H9 (cell line): Measurements from ENCODE around the gene CCNT2. TPM values are rescaled to one million over a fixed set of nuclear protein-coding genes. Genes with fewer than 3 reads are reported as not detected.

Source experiments
- DNase-seq: peaks from one replicate; pipeline ENCODE4 v3.0.0-alpha.2; 2017
- H2AFZ ChIP-seq: one replicate; pipeline ENCODE4 v1.6.1; 2013; ENCODE audit warnings: mild to moderate bottlenecking, low read length, control low read depth, moderate library complexity
- H2AK5ac ChIP-seq: 2 replicates; pipeline ENCODE4 v1.6.1; 2013; ENCODE audit warnings: low read length, control low read depth, mixed read lengths; ENCODE audit not compliant: insufficient read length
- H2BK120ac ChIP-seq: one replicate; pipeline ENCODE4 v1.6.1; 2013; ENCODE audit warnings: low read depth, mild to moderate bottlenecking, low read length, control low read depth, inconsistent platforms; ENCODE audit not compliant: poor library complexity, severe bottlenecking
- H2BK12ac ChIP-seq: 2 replicates; pipeline ENCODE4 v1.6.1; 2013; ENCODE audit warnings: low read length, control low read depth, mixed read lengths, low read depth; ENCODE audit not compliant: insufficient read length
- H2BK15ac ChIP-seq: 2 replicates; pipeline ENCODE4 v1.6.1; 2013; ENCODE audit warnings: low read depth, low read length, control low read depth
- H2BK20ac ChIP-seq: one replicate; pipeline ENCODE4 v1.6.1; 2013; ENCODE audit warnings: low read depth, mild to moderate bottlenecking, low read length, control low read depth, inconsistent platforms; ENCODE audit not compliant: poor library complexity, severe bottlenecking
- H2BK5ac ChIP-seq: 2 replicates; pipeline ENCODE4 v1.6.1; 2013; ENCODE audit warnings: low read length, control low read depth, mixed read lengths; ENCODE audit not compliant: insufficient read length
- H3K14ac ChIP-seq: 2 replicates; pipeline ENCODE4 v1.6.1; 2013; ENCODE audit warnings: low read length, control low read depth; ENCODE audit not compliant: insufficient read depth
- H3K18ac ChIP-seq: 2 replicates; pipeline ENCODE4 v1.6.1; 2013; ENCODE audit warnings: low read depth, mild to moderate bottlenecking, mixed read lengths, low read length, control low read depth; ENCODE audit not compliant: insufficient read length
- H3K23ac ChIP-seq: 2 replicates; pipeline ENCODE4 v1.6.1; 2013; ENCODE audit warnings: low read length, control low read depth, mixed read lengths, low read depth; ENCODE audit not compliant: insufficient read length
- H3K23me2 ChIP-seq: 2 replicates; pipeline ENCODE4 v1.6.1; 2013; ENCODE audit warnings: low read depth, mild to moderate bottlenecking, mixed read lengths, low read length, control low read depth; ENCODE audit not compliant: insufficient read length, poor library complexity, severe bottlenecking
- H3K27ac ChIP-seq: 2 replicates; pipeline ENCODE4 v1.5.1; 2013; ENCODE audit warnings: low read length, control low read depth, mixed read lengths, low read depth; ENCODE audit not compliant: insufficient read length
- H3K27me3 ChIP-seq: 2 replicates; pipeline ENCODE4 v1.6.1; 2013; ENCODE audit warnings: low read length, control low read depth, inconsistent platforms; ENCODE audit not compliant: insufficient read depth
- H3K4ac ChIP-seq: 2 replicates; pipeline ENCODE4 v1.6.1; 2013; ENCODE audit warnings: low read depth, mild to moderate bottlenecking, control low read depth, inconsistent platforms, low read length, moderate library complexity
- H3K4me1 ChIP-seq: 2 replicates; pipeline ENCODE4 v1.6.1; 2013; ENCODE audit warnings: low read length, control low read depth, inconsistent platforms; ENCODE audit not compliant: insufficient read depth
- H3K4me2 ChIP-seq: 2 replicates; pipeline ENCODE4 v1.6.1; 2013; ENCODE audit warnings: low read length, control low read depth, mixed read lengths; ENCODE audit not compliant: insufficient read length, insufficient read depth
- H3K56ac ChIP-seq: 2 replicates; pipeline ENCODE4 v1.6.1; 2013; ENCODE audit warnings: low read depth, mild to moderate bottlenecking, mixed read lengths, low read length, control low read depth; ENCODE audit not compliant: insufficient read length
- H3K79me1 ChIP-seq: 2 replicates; pipeline ENCODE4 v1.6.1; 2013; ENCODE audit warnings: low read depth, mild to moderate bottlenecking, moderate library complexity, low read length, control low read depth, inconsistent platforms; ENCODE audit not compliant: insufficient read depth, poor library complexity, severe bottlenecking
- H3K79me2 ChIP-seq: 2 replicates; pipeline ENCODE4 v1.6.1; 2013; ENCODE audit warnings: low read length, control low read depth, inconsistent platforms; ENCODE audit not compliant: insufficient read depth
- H3K9ac ChIP-seq: 2 replicates; pipeline ENCODE4 v1.6.1; 2013; ENCODE audit warnings: low read length, control low read depth, mixed read lengths; ENCODE audit not compliant: insufficient read length; ENCODE audit errors: extremely low read depth
- H3K9me3 ChIP-seq: one replicate; pipeline ENCODE4 v1.6.1; 2013; ENCODE audit warnings: low read depth, low read length, inconsistent platforms; ENCODE audit not compliant: control insufficient read depth
- H3T11ph ChIP-seq: one replicate; pipeline ENCODE4 v1.6.1; 2013; ENCODE audit warnings: mild to moderate bottlenecking, low read length, control low read depth, inconsistent platforms
- H4K20me1 ChIP-seq: one replicate; pipeline ENCODE4 v1.6.1; 2013; ENCODE audit not compliant: control insufficient read depth, insufficient read length, insufficient read depth
- H4K5ac ChIP-seq: 2 replicates; pipeline ENCODE4 v1.6.1; 2013; ENCODE audit warnings: low read depth, mild to moderate bottlenecking, mixed read lengths, low read length, control low read depth; ENCODE audit not compliant: insufficient read length
- H4K8ac ChIP-seq: replicated peaks from 2 replicates; pipeline ENCODE4 v1.6.1; 2013; ENCODE audit warnings: low read length, control low read depth, mixed read lengths, low read depth; ENCODE audit not compliant: insufficient read length
- H4K91ac ChIP-seq: 2 replicates; pipeline ENCODE4 v1.6.1; 2013; ENCODE audit warnings: low read depth, mild to moderate bottlenecking, moderate library complexity, mixed read lengths, low read length, control low read depth; ENCODE audit not compliant: insufficient read length
- H3K27ac Mint-ChIP-seq, 3 experiments: 2 replicates in 2 of 3; 3 replicates in 1 of 3; pipeline ENCODE4 v1.8.0; 2020 to 2021; ENCODE audit warnings: mixed read lengths in 3 of 3, mild to moderate bottlenecking in 1 of 3, moderate library complexity in 1 of 3
- H3K27me3 Mint-ChIP-seq: 2 replicates; pipeline ENCODE4 v1.8.0; 2021; ENCODE audit warnings: low read depth, mild to moderate bottlenecking, moderate library complexity, mixed read lengths
- H3K36me3 Mint-ChIP-seq, 3 experiments: 2 replicates in 2 of 3; 3 replicates in 1 of 3; pipeline ENCODE4 v1.8.0; 2020 to 2021; ENCODE audit warnings: low read depth in 3 of 3, mixed read lengths in 3 of 3; ENCODE audit not compliant: insufficient read depth in 1 of 3
- H3K4me1 Mint-ChIP-seq, 2 experiments: 2 replicates each; pipeline ENCODE4 v1.8.0; 2020; ENCODE audit warnings: mixed read lengths in 2 of 2
- H3K4me3 Mint-ChIP-seq, 2 experiments: 2 replicates in 1 of 2; 3 replicates in 1 of 2; pipeline ENCODE4 v1.8.0; 2020 to 2021; ENCODE audit warnings: mild to moderate bottlenecking in 2 of 2, mixed read lengths in 2 of 2, moderate library complexity in 1 of 2
- H3K9me3 Mint-ChIP-seq, 2 experiments: 2 replicates in 1 of 2; 3 replicates in 1 of 2; pipeline ENCODE4 v1.8.0; 2020; ENCODE audit warnings: mild to moderate bottlenecking in 2 of 2, mixed read lengths in 2 of 2, moderate library complexity in 1 of 2
- WGBS: extraction: QIAGEN DNeasy Blood & Tissue Kit; methylation state at CpG from one replicate; pipeline ENCODE4 v1.1.7; 2013; ENCODE audit warnings: missing lambda C conversion rate, low lambda C conversion rate, mixed read lengths; ENCODE audit not compliant: insufficient read length; ENCODE audit errors: extremely low coverage; 5-methylcytosine and 5-hydroxymethylcytosine counted together
- total RNA-seq: library from RNA; stranded (reverse); gene quantifications from 2 replicates; pipeline ENCODE4 v1.2.1, GENCODE V29; 2021
- TF ChIP-seq, protein P1 (sequence below): fragments of 200-600 bp; sonication (generic); conservative IDR thresholded peaks from 3 replicates; pipeline ENCODE4 v1.8.0; 2021; ENCODE audit warnings: antibody characterized with exemption, mild to moderate bottlenecking

The CCNT2 gene
- total RNA-seq, 1 experiment from 2014 or later: 42.0 TPM

DNA sequence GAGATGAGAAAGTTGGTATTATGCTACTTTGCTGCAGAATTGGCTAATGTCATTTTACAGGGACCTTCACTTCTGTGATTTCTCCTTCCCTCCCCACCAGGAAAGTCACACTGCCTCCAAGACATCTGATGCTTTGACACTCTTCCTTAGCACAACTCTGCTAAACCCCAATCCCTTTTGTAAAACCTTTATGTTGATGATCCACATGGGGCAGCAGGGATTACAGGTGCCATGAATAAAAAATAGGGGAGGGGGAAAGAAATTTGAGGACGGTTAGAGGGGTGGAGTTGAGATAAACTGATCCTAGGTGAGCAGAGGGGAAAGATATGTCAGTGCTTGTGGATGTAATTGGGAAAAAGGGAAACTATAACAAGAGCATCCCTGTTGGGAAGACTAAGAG is 26.4 kb downstream of the CCNT2 start:
- peaks cover 5% of the 10 kb centered on the region for H3K79me1 ChIP-seq
- peaks cover 10 to 24% of the 10 kb centered on the region in 2 experiments for H3K4me1 Mint-ChIP-seq
- no peaks in the 10 kb centered on the region for H3K9me3 ChIP-seq
- no peaks in the 10 kb centered on the region for H3K27me3 ChIP-seq
- no peak overlapping the region for H3T11ph ChIP-seq
- no peak overlapping the region for H2AFZ ChIP-seq
- no peaks in the 10 kb centered on the region for H4K20me1 ChIP-seq
- H3K27me3 Mint-ChIP-seq: no peaks in the 10 kb centered on the region
- H2AK5ac ChIP-seq: no peak overlapping the region
- no peak overlapping the region for H3K27ac ChIP-seq
- H2BK120ac ChIP-seq: no peak overlapping the region
- H3K9me3 Mint-ChIP-seq: no peaks in the 10 kb centered on the region
- H3K36me3 Mint-ChIP-seq: peaks cover 18 to 68% (median 53%) of the 10 kb centered on the region in 3 experiments; a peak in 6 of 7 replicates
- H2BK20ac ChIP-seq: no peak overlapping the region
- H2BK5ac ChIP-seq: no peak overlapping the region
- no peak overlapping the region for H3K9ac ChIP-seq
- no peak overlapping the region for H3K18ac ChIP-seq
- no peak overlapping the region for H2BK12ac ChIP-seq
- H2BK15ac ChIP-seq: no peak overlapping the region
- no peak overlapping the region for H3K4ac ChIP-seq
- no peaks in the 10 kb centered on the region for H3K23me2 ChIP-seq
- no peak overlapping the region for H3K4me2 ChIP-seq
- H3K4me1 ChIP-seq: no peaks in the 10 kb centered on the region; the same call in 1 of the 2 replicates
- no peak overlapping the region for H4K5ac ChIP-seq
- no peaks in the 10 kb centered on the region for H3K79me2 ChIP-seq
- H4K91ac ChIP-seq: no peak overlapping the region
- H4K8ac ChIP-seq: no peak overlapping the region
- no peak overlapping the region for H3K14ac ChIP-seq
- no peak overlapping the region for H3K4me3 Mint-ChIP-seq
- 100% methylated on average over 1 of the region's 1 CpG for WGBS
- no peak overlapping the region for H3K56ac ChIP-seq
- TF ChIP-seq, protein P1, sequence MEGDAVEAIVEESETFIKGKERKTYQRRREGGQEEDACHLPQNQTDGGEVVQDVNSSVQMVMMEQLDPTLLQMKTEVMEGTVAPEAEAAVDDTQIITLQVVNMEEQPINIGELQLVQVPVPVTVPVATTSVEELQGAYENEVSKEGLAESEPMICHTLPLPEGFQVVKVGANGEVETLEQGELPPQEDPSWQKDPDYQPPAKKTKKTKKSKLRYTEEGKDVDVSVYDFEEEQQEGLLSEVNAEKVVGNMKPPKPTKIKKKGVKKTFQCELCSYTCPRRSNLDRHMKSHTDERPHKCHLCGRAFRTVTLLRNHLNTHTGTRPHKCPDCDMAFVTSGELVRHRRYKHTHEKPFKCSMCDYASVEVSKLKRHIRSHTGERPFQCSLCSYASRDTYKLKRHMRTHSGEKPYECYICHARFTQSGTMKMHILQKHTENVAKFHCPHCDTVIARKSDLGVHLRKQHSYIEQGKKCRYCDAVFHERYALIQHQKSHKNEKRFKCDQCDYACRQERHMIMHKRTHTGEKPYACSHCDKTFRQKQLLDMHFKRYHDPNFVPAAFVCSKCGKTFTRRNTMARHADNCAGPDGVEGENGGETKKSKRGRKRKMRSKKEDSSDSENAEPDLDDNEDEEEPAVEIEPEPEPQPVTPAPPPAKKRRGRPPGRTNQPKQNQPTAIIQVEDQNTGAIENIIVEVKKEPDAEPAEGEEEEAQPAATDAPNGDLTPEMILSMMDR: no peak
- no peak overlapping the region for H3K23ac ChIP-seq
- DNase-seq: no peak
- peak overlapping the region in 2 of 3 experiments; percentile 16 to 57; a peak in 3 of 7 replicates for H3K27ac Mint-ChIP-seq
